Limb (tissue), 2 donors: ENCODE measurements around the gene AGBL1.

Experiments
- DNase-seq, 2 donors: peaks; one replicate each; pipeline ENCODE4 v3.0.0-alpha.2; 2016; ENCODE audit errors: extremely low spot score in 2 of 2

Gene AGBL1

DNA sequence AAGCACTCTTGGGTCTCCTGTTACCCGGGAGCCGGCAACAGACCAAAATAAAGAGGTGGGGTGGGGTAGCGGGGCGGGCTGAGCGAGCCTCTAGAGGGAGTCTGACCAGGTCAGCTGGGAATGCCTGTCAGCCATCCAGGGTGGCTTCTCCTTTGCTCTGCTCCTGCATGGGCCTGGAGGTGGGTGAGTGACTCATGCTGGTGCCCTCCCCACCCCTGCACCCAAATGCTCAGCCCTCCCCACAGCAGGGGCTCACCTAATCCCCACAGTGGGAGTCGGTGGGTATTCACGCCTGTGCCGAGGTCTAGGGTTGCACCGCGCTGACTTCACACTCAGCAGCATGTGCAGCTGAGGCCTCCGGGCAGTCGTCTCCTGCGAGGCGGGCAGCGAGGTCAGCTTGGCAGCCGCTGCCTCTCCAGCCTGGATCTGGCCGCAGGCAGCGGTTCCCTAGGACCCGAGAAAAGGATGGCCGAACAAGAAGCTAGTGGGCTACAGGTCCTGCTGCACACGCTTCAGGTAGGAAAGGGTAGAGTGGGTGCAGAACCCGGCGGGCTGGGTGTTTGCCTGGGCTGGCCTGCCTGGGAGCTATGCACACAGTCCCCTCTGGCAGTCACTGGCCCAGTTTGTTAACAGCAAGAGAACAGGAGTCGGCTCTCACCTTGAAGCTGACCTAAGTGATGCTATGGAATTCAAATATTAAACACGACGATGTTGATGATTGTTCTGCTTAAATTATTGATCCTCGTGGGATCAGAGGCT is at the start of gene AGBL1:
Gene AGBL1 (plus strand): TSS at position 364 of the 759 bp plus-strand sequence.
- DNase-seq, result peak in 1 of 2 donors; percentile 50

GRCh38 chr15:86034904-86035303 is 44.8 kb upstream of the AGBL1 start:
- no peak for DNase-seq

DNA sequence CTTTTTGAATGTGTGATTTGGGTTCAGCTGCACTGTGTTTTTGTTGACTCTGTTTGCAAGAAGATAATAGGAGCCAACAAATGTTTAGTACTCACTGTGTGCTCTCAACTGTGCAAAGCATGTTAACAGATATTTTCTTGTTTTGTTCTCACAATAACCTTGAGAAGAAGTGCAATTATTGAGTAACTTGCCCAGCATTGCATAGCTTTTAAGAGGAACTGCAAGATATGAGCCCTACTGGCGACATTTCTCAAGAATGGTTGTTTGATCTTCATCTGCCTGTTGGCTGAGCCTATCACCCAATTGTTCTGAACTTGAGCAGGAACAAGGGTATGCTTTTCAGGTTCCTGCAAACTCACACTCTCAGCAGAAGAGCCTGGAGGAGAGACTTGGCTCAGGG is 43.4 kb upstream of the AGBL1 start:
- no peak for DNase-seq

GRCh38 chr15:86038491-86038890 is 41.2 kb upstream of the AGBL1 start:
- DNase-seq, result no peak

DNA sequence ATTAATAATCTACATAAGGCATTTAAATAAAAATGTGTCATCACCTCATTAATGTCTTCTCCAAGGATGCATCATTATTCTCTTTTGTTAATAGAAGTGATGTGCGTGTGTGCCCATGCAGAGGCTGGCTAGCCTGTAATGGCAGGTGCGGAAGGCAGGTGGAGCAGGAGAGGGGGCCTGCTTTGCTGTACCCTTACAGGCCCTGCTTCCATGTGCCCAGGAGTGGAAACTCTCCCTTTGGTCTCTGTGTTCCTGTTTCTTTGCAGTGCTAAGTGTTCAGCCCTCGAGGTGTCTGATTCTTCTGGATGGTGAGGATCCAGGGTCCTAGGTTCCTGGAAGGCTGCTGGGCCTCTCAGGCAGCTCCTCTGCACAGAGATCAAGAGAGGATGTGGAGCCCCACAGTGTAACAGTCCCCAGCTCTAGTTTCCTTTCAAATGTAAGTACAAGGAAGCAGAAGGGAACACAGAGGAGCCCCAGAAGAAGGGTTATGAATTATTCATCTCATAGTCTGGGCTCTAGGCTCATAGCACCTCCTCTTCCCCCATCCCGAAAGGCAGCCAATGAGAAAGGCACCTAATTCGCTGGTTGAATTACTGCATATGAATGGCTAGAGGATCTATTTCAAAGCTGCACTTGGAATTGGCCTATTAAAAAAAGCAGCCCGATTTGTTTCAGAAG is 39.2 kb upstream of the AGBL1 start:
- DNase-seq, result no peak

- DNase-seq, result no peak
Measured at GRCh38 chr15:86041399-86041798, 38.3 kb upstream of the AGBL1 start.

- DNase-seq, result no peak
Measured at GRCh38 chr15:86042226-86042625, 37.4 kb upstream of the AGBL1 start.

DNA sequence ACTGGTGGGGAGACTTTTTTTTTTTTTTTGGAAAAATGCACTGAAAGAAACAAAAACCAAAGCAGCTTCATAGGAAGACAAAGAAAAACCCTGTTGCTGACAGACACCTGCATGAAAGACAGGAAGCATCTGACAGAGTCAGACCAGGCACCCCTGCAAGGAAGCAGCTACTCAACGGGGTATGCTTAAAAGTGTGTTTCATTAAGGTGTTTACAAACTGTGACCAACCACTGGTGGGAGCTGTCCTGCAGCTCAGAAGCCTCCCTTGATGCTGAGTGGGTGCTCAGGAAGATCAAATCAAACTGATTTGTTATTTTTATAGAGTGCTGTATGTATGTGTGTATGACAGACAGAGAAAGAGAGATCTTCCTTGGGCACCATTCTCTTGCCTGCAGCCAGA is 34.7 kb upstream of the AGBL1 start:
- no peak for DNase-seq

DNA sequence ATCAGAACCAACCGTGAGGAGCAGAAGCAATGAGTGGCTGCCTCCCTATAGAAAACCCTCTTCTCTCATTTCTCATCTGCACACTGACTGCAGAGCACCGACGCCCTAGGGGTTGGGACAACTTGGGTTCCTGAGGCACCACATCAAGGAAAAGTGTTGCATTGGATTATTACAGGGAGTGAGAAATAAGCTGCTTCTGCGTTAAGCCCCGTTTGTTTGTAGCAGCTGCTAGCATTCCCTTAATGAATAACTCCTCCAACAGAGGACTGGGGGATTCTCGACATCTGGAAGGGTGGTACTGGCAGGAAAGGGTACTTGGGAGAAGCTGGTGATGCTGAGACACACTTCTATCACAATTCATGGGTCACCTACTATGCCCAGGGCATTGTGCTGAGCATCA is 25.3 kb upstream of the AGBL1 start:
- DNase-seq, result no peak

DNA sequence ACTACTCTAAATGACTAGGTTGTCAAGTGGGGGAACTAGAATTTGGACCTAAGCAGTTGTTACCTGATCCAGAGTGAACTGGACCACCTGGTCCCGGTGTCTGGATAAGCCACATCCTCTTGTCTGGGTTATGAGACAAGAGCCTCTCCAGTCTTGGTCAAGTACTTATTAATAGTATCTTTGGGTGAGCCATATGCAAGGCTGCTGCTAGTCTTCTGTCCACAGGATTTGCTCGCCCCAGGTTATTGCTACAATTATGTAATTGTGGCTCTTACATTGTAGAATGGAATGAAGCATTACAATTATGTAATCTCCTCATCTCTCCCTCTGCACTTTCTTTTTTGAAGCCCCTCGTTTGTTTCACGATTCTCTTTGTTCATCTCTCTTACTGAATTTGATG is 24.0 kb upstream of the AGBL1 start:
- DNase-seq, result no peak

DNA sequence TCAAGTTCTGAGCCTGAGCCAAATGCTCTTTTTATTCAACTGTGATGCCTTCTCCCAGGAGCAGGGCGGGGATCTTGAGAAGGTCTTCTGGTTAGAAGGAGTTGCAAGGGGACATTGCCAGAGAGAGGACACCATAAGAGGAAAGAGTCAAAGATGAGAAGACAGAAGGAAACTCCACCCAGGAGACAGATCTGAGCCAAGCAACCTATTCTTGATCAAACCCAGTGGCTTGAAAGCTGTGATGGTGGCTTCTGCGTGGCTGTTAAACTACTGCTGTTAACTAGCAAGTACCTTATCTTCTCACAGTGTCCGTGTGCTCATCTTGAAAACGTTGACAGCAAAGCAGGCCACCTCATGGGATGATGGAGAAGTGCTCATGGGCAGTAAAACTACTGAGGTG is 19.8 kb upstream of the AGBL1 start:
- no peak for DNase-seq

DNA sequence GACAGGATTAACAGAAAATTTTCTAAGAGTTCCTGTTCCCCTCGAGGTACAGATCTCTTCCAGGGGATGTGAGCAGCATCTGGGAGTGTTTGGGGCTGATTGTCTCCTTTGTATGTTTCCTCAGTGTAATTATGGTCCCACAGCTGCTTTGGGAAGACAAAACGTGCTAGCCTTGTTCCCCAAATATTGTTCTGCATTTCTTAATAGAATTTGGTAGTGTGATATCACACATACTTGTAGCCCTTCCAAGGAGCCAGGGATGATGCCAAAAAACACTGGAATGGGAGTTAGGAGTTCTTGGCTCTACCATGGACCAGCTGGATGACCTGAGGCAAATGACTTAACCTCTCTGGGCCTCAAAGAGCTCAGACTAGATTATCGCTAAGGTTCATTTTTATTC is 19.0 kb upstream of the AGBL1 start:
- DNase-seq, result no peak

- no peak for DNase-seq
Measured at GRCh38 chr15:86061581-86061980, 18.1 kb upstream of the AGBL1 start.

- DNase-seq, result no peak
Measured at GRCh38 chr15:86062646-86063243, 16.9 kb upstream of the AGBL1 start.

DNA sequence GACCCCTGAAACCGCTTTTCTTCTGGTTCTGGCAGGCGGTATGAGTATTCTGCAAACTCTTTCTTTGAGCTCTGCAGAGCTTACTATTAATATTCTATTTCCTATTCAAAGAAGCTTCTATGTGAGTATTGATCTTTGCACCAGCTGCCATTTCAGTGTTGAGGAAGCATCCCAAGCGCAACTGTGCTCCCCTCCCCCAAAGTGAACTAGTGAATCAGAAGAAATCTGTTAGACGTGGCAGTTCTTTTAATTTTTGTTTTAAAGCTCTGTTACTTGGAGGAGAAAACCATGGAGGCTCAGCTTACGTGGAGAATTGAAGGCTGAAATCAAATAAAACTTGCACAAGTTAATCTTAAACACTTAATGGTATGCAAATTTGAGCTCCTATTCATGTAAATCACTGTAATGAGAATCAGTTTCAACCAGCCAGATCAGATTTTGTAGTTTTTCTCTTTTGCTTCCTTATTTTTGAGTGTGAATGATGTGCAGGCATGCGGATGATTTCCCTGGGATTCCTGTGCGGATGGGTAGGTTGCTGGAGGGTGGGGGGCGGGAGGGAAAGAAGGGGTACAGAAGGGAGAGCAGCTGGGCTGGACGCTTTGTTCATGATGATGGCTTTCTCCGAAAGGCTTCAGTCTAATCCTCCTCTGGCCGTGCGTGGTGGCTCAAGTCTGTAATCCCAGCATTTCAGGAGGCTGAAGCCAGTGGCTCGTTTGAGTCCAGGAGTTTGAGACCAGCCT is 16.1 kb upstream of the AGBL1 start:
- DNase-seq, result no peak

GRCh38 chr15:86064326-86064725 is 15.3 kb upstream of the AGBL1 start:
- DNase-seq, result no peak

- DNase-seq, result no peak
Measured at GRCh38 chr15:86066174-86066834, 13.4 kb upstream of the AGBL1 start.

GRCh38 chr15:86073281-86073680 is 6.4 kb upstream of the AGBL1 start:
- no peak for DNase-seq

GRCh38 chr15:86076468-86076867 is 3.2 kb upstream of the AGBL1 start:
- no peak for DNase-seq

GRCh38 chr15:86077070-86077469 is 2.6 kb upstream of the AGBL1 start:
- no peak for DNase-seq

DNA sequence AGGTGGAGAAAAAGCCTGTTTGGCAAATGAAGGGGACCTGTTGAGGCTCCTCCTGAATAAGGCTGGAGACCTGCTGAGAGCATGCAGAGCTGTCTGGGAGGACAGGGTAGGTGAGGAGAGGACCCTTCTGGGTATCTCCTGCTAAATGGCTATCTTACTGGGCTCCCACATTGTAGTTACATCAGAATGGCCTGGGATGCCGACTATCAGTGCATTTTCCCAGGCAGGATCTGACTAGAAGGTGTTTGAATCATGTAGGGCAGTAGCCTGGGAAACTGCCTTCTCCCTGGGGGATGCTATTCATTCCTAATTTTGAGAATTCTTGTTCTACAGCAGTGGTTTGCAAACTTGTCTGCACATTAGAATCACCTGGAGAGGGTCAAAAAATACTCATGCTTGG is 631 bp downstream of the AGBL1 start:
- DNase-seq, result no peak
